Thoracic aorta (tissue), 2 donors: ENCODE measurements around the gene CPEB3. TPM values are rescaled to one million over a fixed set of nuclear protein-coding genes. Genes with fewer than 3 reads are reported as not detected.

Experiments used
- ATAC-seq: fragments of 150-250 bp; one replicate; pipeline ENCODE4 v1.8.0; 2017; ENCODE audit warnings: low read depth; ENCODE audit not compliant: insufficient number of reproducible peaks, low FRiP score
- DNase-seq: peaks from one replicate; pipeline ENCODE4 v3.0.0-alpha.2; 2020; ENCODE audit warnings: low spot score
- H3K27ac ChIP-seq, 2 donors: fragments of 200-600 bp; sonication (generic); 1 replicate in 1 of 2; 2 replicates in 1 of 2; pipeline ENCODE4 v1.5.1; 2016; ENCODE audit warnings: mild to moderate bottlenecking in 2 of 2, moderate library complexity in 2 of 2
- H3K27me3 ChIP-seq: fragments of 200-600 bp; sonication (generic); replicated peaks from 2 replicates; pipeline ENCODE4 v1.6.0; 2016; ENCODE audit warnings: mild to moderate bottlenecking; ENCODE audit not compliant: insufficient read depth
- H3K36me3 ChIP-seq: fragments of 200-600 bp; sonication (generic); one replicate; pipeline ENCODE4 v1.5.1; 2016
- H3K4me1 ChIP-seq, 2 donors: fragments of 200-600 bp; sonication (generic); 1 replicate in 1 of 2; 2 replicates in 1 of 2; pipeline versions ENCODE4 v1.5.1 to v1.6.0; 2016; ENCODE audit warnings: low read depth in 2 of 2, mild to moderate bottlenecking in 1 of 2; ENCODE audit not compliant: control insufficient read depth in 1 of 2
- H3K4me3 ChIP-seq: fragments of 200-600 bp; sonication (generic); 2 replicates; pipeline ENCODE4 v1.5.1; 2016; ENCODE audit warnings: mild to moderate bottlenecking
- H3K9me3 ChIP-seq: fragments of 200-600 bp; sonication (generic); 2 replicates; pipeline ENCODE4 v1.5.1; 2016
- CTCF ChIP-seq: fragments of 200-600 bp; sonication (generic); IDR thresholded peaks from one replicate; pipeline ENCODE4 v1.5.1; 2019; ENCODE audit warnings: antibody characterized with exemption
- total RNA-seq, 2 donors: library from RNA; depleted of rRNA; stranded (reverse); fragments of >200 nt; gene quantifications; one replicate each; pipeline versions ENCODE4 v1.1.0 to v1.2.3, GENCODE V29; 2016

CPEB3 gene
- total RNA-seq, 2 donors from 2014 or later = 6.8 to 12.2 TPM

- no peak overlapping the region for H3K27ac ChIP-seq
- TF ChIP-seq CTCF = peak; percentile 76
- H3K27me3 ChIP-seq = no peaks in the 10 kb centered on the region
- no peaks in the 10 kb centered on the region for H3K36me3 ChIP-seq
- DNase-seq = peak; percentile 38
- peaks cover 0 to 21% of the 10 kb centered on the region in 2 donors for H3K4me1 ChIP-seq
- peak; percentile 64 for ATAC-seq
- H3K4me3 ChIP-seq = no peak overlapping the region
- no peaks in the 10 kb centered on the region for H3K9me3 ChIP-seq
Measured at GRCh38 chr10:92087750-92088395, 203.0 kb downstream of the CPEB3 start.

GRCh38 chr10:92082583-92083280 lies 208.1 kb downstream of the CPEB3 start:
- DNase-seq (no peak), ATAC-seq (no peak)
- TF ChIP-seq CTCF = no peak
- no peaks in the 10 kb centered on the region for H3K27me3 ChIP-seq
- H3K4me3 ChIP-seq = no peak overlapping the region
- H3K27ac ChIP-seq = no peak overlapping the region
- peaks cover 4% of the 10 kb centered on the region for H3K36me3 ChIP-seq
- H3K9me3 ChIP-seq = no peaks in the 10 kb centered on the region
- H3K4me1 ChIP-seq = peaks cover 0 to 17% of the 10 kb centered on the region in 2 donors

- Histone ChIP-seq H3K27me3 (no peaks in the 10 kb centered on the region), H3K4me1 (peaks cover 0 to 13% of the 10 kb centered on the region in 2 donors), H3K27ac (no peak overlapping the region), H3K4me3 (no peak overlapping the region), H3K36me3 (peaks cover 4% of the 10 kb centered on the region), H3K9me3 (no peaks in the 10 kb centered on the region)
- no peak for TF ChIP-seq CTCF
- no peak for DNase-seq
- no peak for ATAC-seq
Measured at GRCh38 chr10:92081641-92082040, 209.2 kb downstream of the CPEB3 start.

- no peak overlapping the region for H3K27ac ChIP-seq
- no peak for DNase-seq
- H3K4me1 ChIP-seq = peaks cover 0 to 13% of the 10 kb centered on the region in 2 donors
- H3K36me3 ChIP-seq = peaks cover 4% of the 10 kb centered on the region
- no peaks in the 10 kb centered on the region for H3K9me3 ChIP-seq
- H3K4me3 ChIP-seq = no peak overlapping the region
- no peak for ATAC-seq
- no peak for TF ChIP-seq CTCF
- no peaks in the 10 kb centered on the region for H3K27me3 ChIP-seq
Measured at GRCh38 chr10:92080244-92080643, 210.6 kb downstream of the CPEB3 start.

GRCh38 chr10:92079003-92079402 lies 211.9 kb downstream of the CPEB3 start:
- Histone ChIP-seq H3K27ac (no peak overlapping the region), H3K36me3 (peaks cover 4% of the 10 kb centered on the region), H3K4me1 (peaks cover 0 to 13% of the 10 kb centered on the region in 2 donors), H3K27me3 (no peaks in the 10 kb centered on the region), H3K9me3 (no peaks in the 10 kb centered on the region), H3K4me3 (no peak overlapping the region)
- ATAC-seq (no peak), DNase-seq (no peak)
- no peak for TF ChIP-seq CTCF
